Ovary (tissue), 3 donors: ENCODE measurements around the gene CYFIP2.

Source experiments
- CTCF ChIP-seq, 3 donors: fragments of 450-650 bp in 2 of 3; fragments of 200-600 bp in 1 of 3; IDR thresholded peaks; one replicate each; pipeline versions ENCODE4 v1.5.1 to v1.8.0; 2016 to 2022; ENCODE audit warnings: antibody characterized with exemption in 3 of 3, mild to moderate bottlenecking in 1 of 3
- EP300 ChIP-seq: sonication (generic); formaldehyde crosslinking; IDR thresholded peaks from one replicate; pipeline ENCODE4 v1.6.1; 2017; ENCODE audit warnings: antibody characterized with exemption
- POLR2A ChIP-seq: fragments of 450-650 bp; IDR thresholded peaks from one replicate; pipeline ENCODE4 v1.6.1; 2017; ENCODE audit warnings: antibody characterized with exemption, mild to moderate bottlenecking, moderate library complexity
- donor health status: DM: no; HTN: no; CAD: no.

GRCh38 chr5:157284458-157285212 is 18.7 kb downstream of the CYFIP2 start:
- TF ChIP-seq CTCF (IDR thresholded peaks at IDR 0.05): no peak
- no peak for TF ChIP-seq POLR2A
- no peak for TF ChIP-seq EP300
